Endothelial cell of umbilical vein (primary cell): ENCODE measurements around the gene KCNJ5. TPM values are rescaled to one million over a fixed set of nuclear protein-coding genes. Genes with fewer than 3 reads are reported as not detected.

Source experiments
- BruUV-seq: library from RNA; stranded (reverse); fragments of 400-500 nt; replicated peaks from 2 replicates; lab custom pipeline; 2021; lab: Mats Ljungman, UMichigan
- CTCF ChIA-PET: fragments of 300-600, 350-600 bp; sonication (Branson Sonifier 250); formaldehyde crosslinking; loops from one replicate; lab custom pipeline; 2021; ENCODE audit warnings: antibody characterized with exemption, inconsistent platforms; lab: Charles Lee
- POLR2A ChIA-PET: fragments of 300-600, 350-600 bp; sonication (Branson Sonifier 250); formaldehyde crosslinking; loops from one replicate; lab custom pipeline; 2021; ENCODE audit warnings: antibody characterized with exemption, inconsistent platforms; lab: Charles Lee
- DNase-seq: peaks from one replicate; pipeline ENCODE4 v3.0.0-alpha.2; 2011; ENCODE audit warnings: low read depth, low spot score
- FAIRE-seq: peaks from 2 replicates; lab custom pipeline; 2011; peaks lifted over from hg19 to GRCh38; lab: Jason Lieb, UNC
- H2AFZ ChIP-seq: 2 replicates; pipeline ENCODE4 v1.6.0; 2012; ENCODE audit warnings: low read depth, low read length, control low read depth, inconsistent platforms
- H3K27ac ChIP-seq: 2 replicates; pipeline ENCODE4 v1.5.1; 2011; ENCODE audit warnings: low read depth, mild to moderate bottlenecking, control low read depth, low read length, moderate library complexity; ENCODE audit not compliant: insufficient read depth
- H3K27me3 ChIP-seq, 2 experiments: 2 replicates each; pipeline versions ENCODE4 v1.6.0 to v1.6.1; 2011; ENCODE audit warnings: low read length in 2 of 2, mixed read lengths in 1 of 2; ENCODE audit not compliant: control insufficient read depth in 2 of 2, insufficient read depth in 2 of 2
- H3K36me3 ChIP-seq, 2 experiments: 2 replicates in 1 of 2; 3 replicates in 1 of 2; pipeline ENCODE4 v1.5.1; 2011; ENCODE audit warnings: low read length in 2 of 2, mild to moderate bottlenecking in 1 of 2, moderate library complexity in 1 of 2; ENCODE audit not compliant: control insufficient read depth in 2 of 2, insufficient read depth in 2 of 2; ENCODE audit errors: extremely low read depth in 1 of 2
- H3K4me1 ChIP-seq: 3 replicates; pipeline ENCODE4 v1.5.1; 2011; ENCODE audit warnings: mild to moderate bottlenecking, low read length; ENCODE audit not compliant: control insufficient read depth, insufficient read depth; ENCODE audit errors: extremely low read depth
- H3K4me2 ChIP-seq: 2 replicates; pipeline ENCODE4 v1.6.1; 2011; ENCODE audit warnings: low read length, control low read depth, mixed read lengths; ENCODE audit not compliant: insufficient read depth
- H3K4me3 ChIP-seq, 3 experiments: fragments of 200-600 bp in 1 of 3; sonication (generic), shearing (Covaris generic) in 1 of 3; replicated peaks in 1 of 3; 2 replicates each; pipeline ENCODE4 v1.5.1; 2011 to 2016; ENCODE audit warnings: control low read depth in 3 of 3, low read length in 3 of 3, mild to moderate bottlenecking in 2 of 3, inconsistent platforms in 1 of 3, low read depth in 1 of 3, moderate library complexity in 1 of 3; ENCODE audit not compliant: insufficient read depth in 1 of 3
- H3K79me2 ChIP-seq: 2 replicates; pipeline ENCODE4 v1.6.0; 2012; ENCODE audit warnings: low read length, inconsistent platforms; ENCODE audit not compliant: control insufficient read depth, insufficient read depth
- H3K9ac ChIP-seq: replicated peaks from 2 replicates; pipeline ENCODE3; 2011; ENCODE audit warnings: low read length, control low read depth; ENCODE audit not compliant: insufficient read depth; ENCODE audit errors: extremely low read depth
- H3K9me1 ChIP-seq: replicated peaks from 3 replicates; pipeline ENCODE4 v1.6.0; 2011; ENCODE audit warnings: mild to moderate bottlenecking, low read length; ENCODE audit not compliant: control insufficient read depth, insufficient read depth; ENCODE audit errors: extremely low read depth
- H3K9me3 ChIP-seq: replicated peaks from 2 replicates; pipeline ENCODE4 v1.5.1; 2012; ENCODE audit warnings: low read length, inconsistent platforms; ENCODE audit not compliant: control insufficient read depth, insufficient read depth
- H4K20me1 ChIP-seq: replicated peaks from 2 replicates; pipeline ENCODE3; 2011; ENCODE audit warnings: mild to moderate bottlenecking, low read length; ENCODE audit not compliant: control insufficient read depth, insufficient read depth; ENCODE audit errors: extremely low read depth
- CTCF ChIP-seq, 2 donors: IDR thresholded peaks; 1 replicate in 1 of 2; 2 replicates in 1 of 2; pipeline ENCODE4 v1.5.1; 2011; ENCODE audit warnings: low read length in 2 of 2, mild to moderate bottlenecking in 2 of 2, moderate library complexity in 2 of 2, control low read depth in 1 of 2, inconsistent platforms in 1 of 2, low read depth in 1 of 2; ENCODE audit not compliant: insufficient read depth in 1 of 2; ENCODE audit errors: extremely low read depth in 1 of 2
- POLR2A ChIP-seq: IDR thresholded peaks from 2 replicates; pipeline ENCODE4 v1.6.1; 2012; ENCODE audit warnings: low read depth, mild to moderate bottlenecking, control low read depth, low read length
- dilution Hi-C: fragments of 300-500 bp; cut with MboI; formaldehyde crosslinking; loops from one replicate; pipeline ENCODE4 v1.15.0; 2019; ENCODE audit warnings: low sequenced_read_pairs; ENCODE audit not compliant: extremely low pct_ligation_motif_present
- intact Hi-C: fragments of 100-400 bp; cut with micrococcal nuclease; formaldehyde crosslinking; loops from one replicate; pipeline ENCODE4 v1.10.0; 2022
- polyA plus RNA-seq, 4 experiments: library from polyadenylated mRNA; depleted of rRNA in 3 of 4; stranded (reverse) in 3 of 4; unstranded in 1 of 4; fragments of >200 nt; gene quantifications; 2 replicates each; pipeline versions ENCODE4 v1.2.1 to v1.2.3, GENCODE V29; 2011 to 2012; ENCODE audit warnings: missing spikeins in 1 of 4
- total RNA-seq: library from RNA; stranded (reverse); gene quantifications from 2 replicates; pipeline ENCODE4 v1.2.3, GENCODE V29; 2021

The KCNJ5 gene
- total and polyA plus RNA-seq, 2 donors (not counting 3 experiments of a cell fraction or from before 2014, with no cell fraction given), result 0.13 TPM; not detected in 1

GRCh38 chr11:128905345-128906184 lies 14.4 kb downstream of the KCNJ5 start:
- no peaks in the 10 kb centered on the region for H3K9me3 ChIP-seq
- H3K9me1 ChIP-seq, result no peaks in the 10 kb centered on the region
- peak overlapping the region; percentile 44 for H3K4me2 ChIP-seq
- intact Hi-C loops, result loop anchor here (1.0 kb wide), 1 partner anchor 15 kb away; no protein-coding TSS in a partner anchor
- dilution Hi-C loops, result no loop called here
- H3K4me3 ChIP-seq, result peak overlapping the region in 1 of 3 experiments; percentile 40
- H3K27me3 ChIP-seq, result peaks cover 22 to 23% of the 10 kb centered on the region in 2 experiments
- H2AFZ ChIP-seq, result peak overlapping the region; percentile 66
- no peak overlapping the region for H3K27ac ChIP-seq
- H3K4me1 ChIP-seq, result peaks cover 17% of the 10 kb centered on the region
- FAIRE-seq, result no peak
- no TSS peak for BruUV-seq
- TF ChIP-seq POLR2A (no peak), CTCF (IDR thresholded peaks at IDR 0.05; ENCODE audit: extremely low read depth in 1 of 2, insufficient read depth in 1 of 2, low read depth in 1 of 2, low read length in 2 of 2) (peak; percentile 19 to 41)
- H4K20me1 ChIP-seq, result no peaks in the 10 kb centered on the region
- no peak overlapping the region for H3K9ac ChIP-seq
- no peak for DNase-seq
- H3K36me3 ChIP-seq, result no peaks in the 10 kb centered on the region
- ChIA-PET POLR2A (no interaction called here), CTCF (interaction anchor here (0.5 to 10.7 kb wide), 12 partner anchors 9 to 748 kb away, joined by 3 to 141 read pairs (median 4); partner anchors contain the start of gene KCNJ5)
- H3K79me2 ChIP-seq, result no peaks in the 10 kb centered on the region
